Panc1 (cell line): ENCODE results near the gene SLC8B1.

Source experiments
- REST ChIP-seq, 2 experiments: IDR thresholded peaks; 2 replicates each; pipeline ENCODE4 v1.6.1; 2011 to 2012; ENCODE audit warnings: low read depth in 2 of 2, control low read depth in 1 of 2, low read length in 1 of 2, mild to moderate bottlenecking in 1 of 2, moderate library complexity in 1 of 2; ENCODE audit not compliant: insufficient read depth in 1 of 2
- TCF7L2 ChIP-seq: IDR thresholded peaks from 2 replicates; pipeline ENCODE4 v1.6.1; 2011; ENCODE audit warnings: mild to moderate bottlenecking, low read depth, low read length, inconsistent platforms
- TF ChIP-seq, protein P1 (sequence below): fragments of 450-650 bp; IDR thresholded peaks from 2 replicates; pipeline ENCODE4 v1.5.1; 2017; ENCODE audit warnings: mild to moderate bottlenecking

GRCh38 chr12:113286712-113287111, 48.2 kb downstream of the SLC8B1 start:
- TF ChIP-seq, protein P1, sequence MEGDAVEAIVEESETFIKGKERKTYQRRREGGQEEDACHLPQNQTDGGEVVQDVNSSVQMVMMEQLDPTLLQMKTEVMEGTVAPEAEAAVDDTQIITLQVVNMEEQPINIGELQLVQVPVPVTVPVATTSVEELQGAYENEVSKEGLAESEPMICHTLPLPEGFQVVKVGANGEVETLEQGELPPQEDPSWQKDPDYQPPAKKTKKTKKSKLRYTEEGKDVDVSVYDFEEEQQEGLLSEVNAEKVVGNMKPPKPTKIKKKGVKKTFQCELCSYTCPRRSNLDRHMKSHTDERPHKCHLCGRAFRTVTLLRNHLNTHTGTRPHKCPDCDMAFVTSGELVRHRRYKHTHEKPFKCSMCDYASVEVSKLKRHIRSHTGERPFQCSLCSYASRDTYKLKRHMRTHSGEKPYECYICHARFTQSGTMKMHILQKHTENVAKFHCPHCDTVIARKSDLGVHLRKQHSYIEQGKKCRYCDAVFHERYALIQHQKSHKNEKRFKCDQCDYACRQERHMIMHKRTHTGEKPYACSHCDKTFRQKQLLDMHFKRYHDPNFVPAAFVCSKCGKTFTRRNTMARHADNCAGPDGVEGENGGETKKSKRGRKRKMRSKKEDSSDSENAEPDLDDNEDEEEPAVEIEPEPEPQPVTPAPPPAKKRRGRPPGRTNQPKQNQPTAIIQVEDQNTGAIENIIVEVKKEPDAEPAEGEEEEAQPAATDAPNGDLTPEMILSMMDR = no peak
- TF ChIP-seq TCF7L2 (no peak), REST (IDR thresholded peaks at IDR 0.05; ENCODE audit: insufficient read depth in 1 of 2, low read depth in 2 of 2, low read length in 1 of 2) (no peak)
